Mammary epithelial cell (primary cell): ENCODE data around the gene RGP1.

Source experiments
- EZH2 ChIP-seq: IDR thresholded peaks from 2 replicates; pipeline ENCODE4 v1.6.1; 2012; ENCODE audit warnings: low read length, inconsistent platforms, borderline replicate concordance
- TF ChIP-seq, protein P1 (sequence below), 2 donors: IDR thresholded peaks in 1 of 2; conservative IDR thresholded peaks in 1 of 2; 2 replicates each; pipeline ENCODE4 v1.5.1; 2011 to 2012; ENCODE audit warnings: inconsistent platforms in 2 of 2, low read length in 2 of 2, mild to moderate bottlenecking in 2 of 2, control low read depth in 1 of 2, low read depth in 1 of 2; ENCODE audit not compliant: insufficient read depth in 1 of 2; ENCODE audit errors: extremely low read depth in 1 of 2

DNA sequence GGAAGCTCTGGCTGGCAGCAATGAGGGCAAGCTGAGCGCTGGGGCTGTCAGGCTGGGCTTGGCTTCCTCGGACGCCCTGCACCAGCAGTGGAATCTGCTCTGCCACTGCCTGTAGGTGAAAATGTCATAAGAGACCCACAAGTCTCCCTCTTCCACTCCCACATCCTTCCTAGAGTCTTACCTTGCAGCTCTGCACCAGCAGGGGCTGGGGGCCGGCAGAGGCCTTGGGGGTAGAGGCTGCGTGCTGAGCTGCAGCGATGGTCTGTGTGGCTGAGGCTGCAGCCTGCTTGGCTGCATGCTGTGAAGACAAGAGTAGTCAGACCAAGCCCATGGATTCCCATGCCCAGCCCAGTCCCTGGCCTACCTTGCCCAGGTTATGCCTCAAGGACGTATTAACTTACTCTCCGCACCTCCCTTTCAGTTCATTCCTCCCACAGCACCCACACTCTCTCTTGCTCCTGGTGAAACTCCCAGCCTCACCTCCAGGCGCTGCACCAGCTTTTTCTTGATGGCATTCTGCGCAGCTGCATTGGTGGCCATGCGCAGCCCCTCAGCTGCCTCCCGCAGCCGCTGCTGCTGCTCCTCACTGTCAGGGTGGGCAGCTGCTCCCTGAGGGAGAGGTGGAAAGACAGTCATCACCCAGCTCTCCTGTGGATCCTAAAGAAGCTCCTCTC, 34.4 kb upstream of the RGP1 start:
- TF ChIP-seq EZH2 = no peak
- TF ChIP-seq, protein P1, sequence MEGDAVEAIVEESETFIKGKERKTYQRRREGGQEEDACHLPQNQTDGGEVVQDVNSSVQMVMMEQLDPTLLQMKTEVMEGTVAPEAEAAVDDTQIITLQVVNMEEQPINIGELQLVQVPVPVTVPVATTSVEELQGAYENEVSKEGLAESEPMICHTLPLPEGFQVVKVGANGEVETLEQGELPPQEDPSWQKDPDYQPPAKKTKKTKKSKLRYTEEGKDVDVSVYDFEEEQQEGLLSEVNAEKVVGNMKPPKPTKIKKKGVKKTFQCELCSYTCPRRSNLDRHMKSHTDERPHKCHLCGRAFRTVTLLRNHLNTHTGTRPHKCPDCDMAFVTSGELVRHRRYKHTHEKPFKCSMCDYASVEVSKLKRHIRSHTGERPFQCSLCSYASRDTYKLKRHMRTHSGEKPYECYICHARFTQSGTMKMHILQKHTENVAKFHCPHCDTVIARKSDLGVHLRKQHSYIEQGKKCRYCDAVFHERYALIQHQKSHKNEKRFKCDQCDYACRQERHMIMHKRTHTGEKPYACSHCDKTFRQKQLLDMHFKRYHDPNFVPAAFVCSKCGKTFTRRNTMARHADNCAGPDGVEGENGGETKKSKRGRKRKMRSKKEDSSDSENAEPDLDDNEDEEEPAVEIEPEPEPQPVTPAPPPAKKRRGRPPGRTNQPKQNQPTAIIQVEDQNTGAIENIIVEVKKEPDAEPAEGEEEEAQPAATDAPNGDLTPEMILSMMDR (conservative IDR thresholded peaks at IDR 0.05 in 1 of 2, IDR thresholded peaks at IDR 0.05 in 1 of 2; ENCODE audit: extremely low read depth in 1 of 2, insufficient read depth in 1 of 2, low read depth in 1 of 2, low read length in 2 of 2) = no peak
